DOHH2 (cell line): ENCODE results near the gene KCNIP1.

Experiments used
- H3F3A ChIP-seq: fragments of 200-600 bp; sonication (generic), shearing (Covaris generic); 2 replicates; pipeline ENCODE4 v1.6.0; 2016; ENCODE audit warnings: antibody characterized with exemption, mild to moderate bottlenecking; ENCODE audit not compliant: control insufficient read depth, insufficient read depth
- H3K27ac ChIP-seq: fragments of 200-600 bp; sonication (generic); 2 replicates; pipeline ENCODE4 v1.5.1; 2014; ENCODE audit warnings: low read depth, mild to moderate bottlenecking, low read length, moderate library complexity
- H3K27me3 ChIP-seq: fragments of 200-600 bp; sonication (generic); 2 replicates; pipeline ENCODE4 v1.6.1; 2014; ENCODE audit warnings: mild to moderate bottlenecking, low read length, mixed read lengths; ENCODE audit not compliant: control insufficient read depth
- H3K36me3 ChIP-seq: fragments of 200-600 bp; sonication (generic); 2 replicates; pipeline ENCODE4 v1.6.1; 2014; ENCODE audit warnings: mild to moderate bottlenecking, low read length, moderate library complexity, mixed read lengths; ENCODE audit not compliant: control insufficient read depth
- H3K4me1 ChIP-seq: fragments of 200-600 bp; sonication (generic); 2 replicates; pipeline ENCODE4 v1.6.1; 2014; ENCODE audit warnings: mild to moderate bottlenecking, low read length, mixed read lengths; ENCODE audit not compliant: control insufficient read depth
- H3K4me2 ChIP-seq: fragments of 200-600 bp; sonication (generic); 2 replicates; pipeline ENCODE4 v1.6.0; 2014; ENCODE audit warnings: mild to moderate bottlenecking, low read length, moderate library complexity
- H3K4me3 ChIP-seq: fragments of 200-600 bp; sonication (generic); 2 replicates; pipeline ENCODE4 v1.5.1; 2014; ENCODE audit warnings: mild to moderate bottlenecking, low read length, mixed read lengths
- H3K79me2 ChIP-seq: fragments of 200-600 bp; sonication (generic); 2 replicates; pipeline ENCODE4 v1.6.1; 2014; ENCODE audit warnings: mild to moderate bottlenecking, low read length, mixed read lengths; ENCODE audit not compliant: control insufficient read depth
- H3K9me2 ChIP-seq: fragments of 200-600 bp; sonication (generic); replicated peaks from 2 replicates; pipeline ENCODE4 v1.6.1; 2014; ENCODE audit warnings: mild to moderate bottlenecking, low read length, mixed read lengths; ENCODE audit not compliant: control insufficient read depth
- H3K9me3 ChIP-seq: fragments of 200-600 bp; sonication (generic); 2 replicates; pipeline ENCODE4 v1.6.1; 2014; ENCODE audit warnings: antibody characterized with exemption, low read length, mixed read lengths; ENCODE audit not compliant: control insufficient read depth, insufficient read depth
- H4K20me1 ChIP-seq: fragments of 200-600 bp; sonication (generic); 2 replicates; pipeline ENCODE4 v1.6.0; 2014; ENCODE audit warnings: low read depth, mild to moderate bottlenecking, antibody characterized with exemption, low read length, moderate library complexity; ENCODE audit not compliant: control insufficient read depth, insufficient read depth
- EZH2phosphoT487 ChIP-seq: fragments of 200-600 bp; sonication (generic); IDR thresholded peaks from 2 replicates; pipeline ENCODE4 v1.6.1; 2017; ENCODE audit warnings: borderline replicate concordance, mild to moderate bottlenecking, antibody characterized with exemption, low read length, moderate library complexity, mixed read lengths
- TF ChIP-seq, protein P1 (sequence below): fragments of 200-600 bp; sonication (generic); IDR thresholded peaks from one replicate; pipeline ENCODE4 v1.5.1; 2014; ENCODE audit warnings: antibody characterized with exemption, mild to moderate bottlenecking, low read depth, low read length; ENCODE audit not compliant: poor library complexity, severe bottlenecking

KCNIP1 gene

DNA sequence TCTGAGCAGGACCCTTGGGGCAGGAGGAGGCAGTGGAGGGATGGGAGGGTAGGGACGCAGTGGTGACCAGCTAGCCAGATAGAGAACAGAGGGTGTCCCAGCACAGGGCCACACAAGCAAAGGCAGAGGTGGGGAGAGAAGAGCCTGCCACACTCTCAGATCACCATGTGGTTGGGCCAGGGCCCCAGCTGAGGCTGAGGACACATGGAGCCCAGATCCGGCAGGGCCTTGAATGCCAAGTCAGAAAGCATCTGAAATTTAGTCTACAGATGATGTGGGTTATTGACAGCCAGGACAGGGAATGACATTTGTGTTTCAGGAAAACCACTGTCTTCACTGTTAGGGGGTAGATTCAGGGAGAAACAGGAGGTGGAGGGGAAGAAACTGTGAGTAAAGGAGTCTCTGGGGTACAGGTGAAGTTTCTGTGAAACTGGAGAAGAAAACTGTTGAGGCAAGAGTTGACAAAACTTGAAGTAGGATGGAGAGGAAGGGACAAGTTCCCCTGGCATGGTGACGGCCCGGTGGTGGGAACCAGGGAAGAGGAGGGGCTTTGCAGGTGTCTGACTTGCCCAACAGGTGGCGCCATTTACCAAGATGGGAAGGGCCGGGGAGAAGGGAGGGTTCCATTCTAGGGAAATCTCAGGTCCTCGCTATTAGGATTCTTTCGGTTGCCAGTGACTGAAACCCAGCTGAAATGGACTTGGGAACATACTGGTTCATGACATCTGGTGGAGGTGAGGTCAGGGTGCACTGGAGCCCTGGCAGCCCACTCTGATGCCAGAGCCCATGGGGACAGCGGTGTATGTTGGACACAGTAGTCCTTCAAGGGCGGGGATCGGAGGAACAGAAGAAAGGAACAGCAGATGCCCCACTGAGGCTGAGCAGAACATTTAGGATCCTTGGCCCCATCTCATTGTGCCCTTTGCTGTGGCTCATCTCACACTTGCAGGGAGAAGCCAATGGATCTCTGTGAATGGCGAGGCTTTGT lies 100.1 kb downstream of the KCNIP1 start:
- no peaks in the 10 kb centered on the region for H3K9me3 ChIP-seq
- H3K27me3 ChIP-seq, result peaks cover 3% of the 10 kb centered on the region; the same call in 1 of the 2 replicates
- no peak overlapping the region for H3K4me2 ChIP-seq
- TF ChIP-seq, protein P1, sequence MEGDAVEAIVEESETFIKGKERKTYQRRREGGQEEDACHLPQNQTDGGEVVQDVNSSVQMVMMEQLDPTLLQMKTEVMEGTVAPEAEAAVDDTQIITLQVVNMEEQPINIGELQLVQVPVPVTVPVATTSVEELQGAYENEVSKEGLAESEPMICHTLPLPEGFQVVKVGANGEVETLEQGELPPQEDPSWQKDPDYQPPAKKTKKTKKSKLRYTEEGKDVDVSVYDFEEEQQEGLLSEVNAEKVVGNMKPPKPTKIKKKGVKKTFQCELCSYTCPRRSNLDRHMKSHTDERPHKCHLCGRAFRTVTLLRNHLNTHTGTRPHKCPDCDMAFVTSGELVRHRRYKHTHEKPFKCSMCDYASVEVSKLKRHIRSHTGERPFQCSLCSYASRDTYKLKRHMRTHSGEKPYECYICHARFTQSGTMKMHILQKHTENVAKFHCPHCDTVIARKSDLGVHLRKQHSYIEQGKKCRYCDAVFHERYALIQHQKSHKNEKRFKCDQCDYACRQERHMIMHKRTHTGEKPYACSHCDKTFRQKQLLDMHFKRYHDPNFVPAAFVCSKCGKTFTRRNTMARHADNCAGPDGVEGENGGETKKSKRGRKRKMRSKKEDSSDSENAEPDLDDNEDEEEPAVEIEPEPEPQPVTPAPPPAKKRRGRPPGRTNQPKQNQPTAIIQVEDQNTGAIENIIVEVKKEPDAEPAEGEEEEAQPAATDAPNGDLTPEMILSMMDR, result peak; percentile 75
- TF ChIP-seq EZH2phosphoT487, result no peak
- H3K4me3 ChIP-seq, result no peak overlapping the region
- H3K36me3 ChIP-seq, result no peaks in the 10 kb centered on the region
- H3F3A ChIP-seq, result no peaks in the 10 kb centered on the region
- H3K4me1 ChIP-seq, result no peaks in the 10 kb centered on the region
- H4K20me1 ChIP-seq, result 0 out of 2 replicates have a peak, but pooled peaks cover 4% of the 10 kb centered on the region
- H3K9me2 ChIP-seq, result no peaks in the 10 kb centered on the region
- no peaks in the 10 kb centered on the region for H3K79me2 ChIP-seq
- H3K27ac ChIP-seq, result no peak overlapping the region

DNA sequence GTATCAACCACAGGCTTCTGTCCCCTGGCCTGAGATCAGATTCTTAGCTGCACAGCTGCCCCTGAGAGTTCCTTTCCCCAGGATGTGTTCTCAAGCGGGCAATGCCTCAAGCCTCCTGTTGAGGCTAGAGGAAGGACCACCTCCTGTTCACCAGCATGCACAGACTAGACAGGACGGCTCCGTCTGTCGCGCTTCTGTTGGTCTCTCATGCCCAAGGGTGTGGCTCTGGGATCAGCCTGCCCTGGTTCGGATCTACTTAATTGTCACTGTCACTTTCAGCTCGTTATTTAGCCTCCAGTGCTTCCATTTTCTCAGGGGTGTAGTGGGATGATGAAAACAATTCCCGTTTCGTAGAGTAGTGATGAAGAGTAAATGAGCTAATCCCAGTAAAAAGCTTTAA lies 103.1 kb downstream of the KCNIP1 start:
- no peak overlapping the region for H3K4me2 ChIP-seq
- 0 out of 2 replicates have a peak, but pooled peaks cover 4% of the 10 kb centered on the region for H4K20me1 ChIP-seq
- peaks cover 3% of the 10 kb centered on the region; the same call in 1 of the 2 replicates for H3K27me3 ChIP-seq
- no peaks in the 10 kb centered on the region for H3K9me3 ChIP-seq
- H3K9me2 ChIP-seq, result no peaks in the 10 kb centered on the region
- H3F3A ChIP-seq, result no peaks in the 10 kb centered on the region
- H3K4me1 ChIP-seq, result no peaks in the 10 kb centered on the region
- no peaks in the 10 kb centered on the region for H3K36me3 ChIP-seq
- no peaks in the 10 kb centered on the region for H3K79me2 ChIP-seq
- H3K4me3 ChIP-seq, result no peak overlapping the region
- TF ChIP-seq, protein P1, result no peak
- no peak for TF ChIP-seq EZH2phosphoT487
- no peak overlapping the region for H3K27ac ChIP-seq

DNA sequence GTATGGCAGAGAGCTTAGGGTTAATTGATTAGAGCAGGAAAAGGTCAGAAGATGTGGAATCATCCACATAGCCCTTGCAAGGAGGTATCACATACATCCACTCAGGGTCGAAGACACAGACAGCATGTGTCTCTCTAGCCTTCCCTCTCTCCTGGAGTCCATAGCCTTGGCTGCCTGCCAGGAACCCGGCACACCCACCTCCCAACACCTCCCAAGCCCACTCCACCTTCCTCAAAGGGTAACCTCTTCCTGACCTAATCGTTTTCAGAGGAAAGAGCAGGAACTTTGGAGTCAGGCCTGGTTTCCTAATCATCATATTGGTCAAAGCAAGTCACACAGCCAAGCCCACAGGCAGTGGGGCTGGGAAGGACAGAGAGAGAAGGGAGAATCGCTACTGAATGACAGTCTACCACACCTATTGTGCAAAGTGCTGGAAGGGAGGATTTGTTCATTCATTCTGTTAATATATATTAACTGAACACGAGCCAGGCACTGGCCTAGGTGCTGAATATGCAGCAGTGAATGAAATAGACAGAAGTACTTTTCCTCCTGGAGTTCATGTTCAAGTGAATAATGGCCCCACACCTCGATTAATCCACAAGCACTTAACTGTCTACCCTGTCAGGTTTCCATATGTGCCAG lies 107.8 kb downstream of the KCNIP1 start:
- Histone ChIP-seq H3K4me3 (no peak overlapping the region), H3K9me3 (no peaks in the 10 kb centered on the region), H3K79me2 (no peaks in the 10 kb centered on the region), H3K4me2 (no peak overlapping the region), H3K9me2 (no peaks in the 10 kb centered on the region), H3F3A (no peaks in the 10 kb centered on the region), H3K27ac (no peak overlapping the region), H3K4me1 (no peaks in the 10 kb centered on the region), H3K27me3 (peaks cover 8% of the 10 kb centered on the region; the same call in 1 of the 2 replicates), H3K36me3 (no peaks in the 10 kb centered on the region), H4K20me1 (no peaks in the 10 kb centered on the region)
- no peak for TF ChIP-seq EZH2phosphoT487
- TF ChIP-seq, protein P1, result no peak
